Measurements from ENCODE around the gene TMPRSS11D.

TMPRSS11D gene

DNA sequence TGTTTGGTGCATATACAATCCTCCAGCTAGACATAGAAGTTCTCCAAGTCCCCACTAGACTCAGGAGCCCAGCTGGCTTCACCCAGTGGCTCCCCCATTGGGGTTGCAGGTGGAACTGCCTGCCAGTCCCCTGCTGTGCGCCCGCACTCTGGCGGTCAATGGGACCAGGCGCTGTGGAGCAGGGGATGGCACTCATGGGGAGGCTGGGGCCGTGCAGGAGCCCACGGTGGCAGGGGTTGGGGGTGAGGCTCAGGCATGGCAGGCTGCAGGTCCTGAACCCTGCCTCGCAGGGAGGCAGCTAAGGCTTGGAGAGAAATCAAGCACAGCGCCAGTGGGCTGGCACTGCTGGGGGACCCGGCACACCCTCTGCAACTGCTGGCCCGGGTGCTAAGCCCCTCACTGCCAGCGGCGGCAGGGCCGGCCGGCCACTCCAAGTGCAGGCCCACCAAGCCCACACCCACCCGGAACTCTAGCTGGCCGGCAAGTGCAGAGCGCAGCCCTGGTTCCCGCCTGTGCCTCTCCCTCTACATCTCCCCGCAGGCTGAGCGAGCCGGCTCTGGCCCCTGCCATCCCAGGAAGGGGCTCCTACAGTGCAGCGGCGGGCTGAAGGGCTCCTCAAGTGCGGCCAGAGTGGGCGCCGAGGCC, 12.7 kb upstream of the TMPRSS11D start:
- H4K20me1 ChIP-seq = no peaks in the 10 kb centered on the region
- no peaks in the 10 kb centered on the region for H3K27me3 ChIP-seq
- H3K4me3 ChIP-seq = no peak overlapping the region
- no peak overlapping the region for H3K4me2 ChIP-seq
- H3K9me3 ChIP-seq (replicated peaks in 1 of 11) = peaks cover 11 to 14% (median 13%) of the 10 kb centered on the region in 11 experiments; a peak in 21 of 22 replicates
- H3K27ac ChIP-seq = no peak overlapping the region
- H3K36me3 ChIP-seq = no peaks in the 10 kb centered on the region
- H3K9ac ChIP-seq = no peak overlapping the region
- TF ChIP-seq Cebpa-rat (IDR thresholded peaks at IDR 0.05) = no peak
- H3K4me1 ChIP-seq = peaks cover 0 to 24% (median 0%) of the 10 kb centered on the region in 10 experiments; a peak in 5 of 20 replicates

DNA sequence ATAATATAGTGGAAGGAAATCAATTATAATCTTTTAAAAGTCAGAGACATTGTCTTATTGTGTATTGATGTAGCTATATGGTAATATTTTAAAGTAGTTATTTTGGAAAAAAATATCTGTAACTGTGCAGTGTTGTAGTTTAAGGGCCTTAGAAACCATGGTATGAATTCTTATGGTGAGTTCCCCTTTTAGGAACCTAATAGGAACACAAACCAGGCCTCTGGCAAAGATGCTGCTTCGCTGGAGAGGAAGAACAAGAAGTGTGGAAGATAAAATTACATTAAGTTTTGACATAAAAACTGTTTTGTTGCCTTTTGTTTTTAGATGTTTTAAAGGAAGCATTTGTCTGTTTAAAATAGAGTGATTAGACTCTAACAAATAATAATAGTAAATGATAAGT, 10.9 kb upstream of the TMPRSS11D start:
- no peaks in the 10 kb centered on the region for H4K20me1 ChIP-seq
- H3K4me3 ChIP-seq = no peak overlapping the region
- no peaks in the 10 kb centered on the region for H3K36me3 ChIP-seq
- peaks cover 11 to 14% (median 13%) of the 10 kb centered on the region in 11 experiments; a peak in 21 of 22 replicates for H3K9me3 ChIP-seq (replicated peaks in 1 of 11)
- H3K4me1 ChIP-seq = peaks cover 2 to 12% (median 5%) of the 10 kb centered on the region in 10 experiments; a peak in 15 of 20 replicates
- no peak overlapping the region for H3K9ac ChIP-seq
- no peak overlapping the region for H3K27ac ChIP-seq
- no peak for TF ChIP-seq Cebpa-rat (IDR thresholded peaks at IDR 0.05)
- no peak overlapping the region for H3K4me2 ChIP-seq
- H3K27me3 ChIP-seq = no peaks in the 10 kb centered on the region

DNA sequence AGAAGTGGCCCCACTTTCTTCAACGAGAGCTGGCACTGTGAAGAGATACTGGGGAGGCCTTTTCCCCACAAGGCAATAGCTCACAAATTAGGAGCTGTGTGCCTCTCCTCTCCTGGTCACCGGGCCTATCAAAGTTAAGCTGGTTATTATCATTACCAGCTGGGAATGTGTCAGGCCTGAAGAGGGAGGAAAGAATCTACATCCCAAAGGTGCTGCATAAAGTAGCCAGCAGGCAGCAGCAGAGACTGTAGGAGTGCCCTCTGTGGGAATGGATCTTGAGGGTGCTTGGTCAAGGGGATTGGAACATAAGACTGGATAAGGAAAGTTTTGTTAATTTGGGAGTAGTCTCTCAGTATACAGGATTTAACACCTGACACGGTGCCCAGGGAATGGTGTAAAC, 9.1 kb upstream of the TMPRSS11D start:
- Histone ChIP-seq H3K9me3 (replicated peaks in 1 of 11) (peaks cover 11 to 14% (median 13%) of the 10 kb centered on the region in 11 experiments; a peak in 21 of 22 replicates), H3K4me1 (peaks cover 4 to 9% (median 6%) of the 10 kb centered on the region in 10 experiments; a peak in 15 of 20 replicates), H3K27me3 (no peaks in the 10 kb centered on the region), H3K9ac (no peak overlapping the region), H3K27ac (no peak overlapping the region), H3K4me2 (no peak overlapping the region), H3K36me3 (no peaks in the 10 kb centered on the region), H3K4me3 (no peak overlapping the region), H4K20me1 (no peaks in the 10 kb centered on the region)
- TF ChIP-seq Cebpa-rat (IDR thresholded peaks at IDR 0.05) = no peak

DNA sequence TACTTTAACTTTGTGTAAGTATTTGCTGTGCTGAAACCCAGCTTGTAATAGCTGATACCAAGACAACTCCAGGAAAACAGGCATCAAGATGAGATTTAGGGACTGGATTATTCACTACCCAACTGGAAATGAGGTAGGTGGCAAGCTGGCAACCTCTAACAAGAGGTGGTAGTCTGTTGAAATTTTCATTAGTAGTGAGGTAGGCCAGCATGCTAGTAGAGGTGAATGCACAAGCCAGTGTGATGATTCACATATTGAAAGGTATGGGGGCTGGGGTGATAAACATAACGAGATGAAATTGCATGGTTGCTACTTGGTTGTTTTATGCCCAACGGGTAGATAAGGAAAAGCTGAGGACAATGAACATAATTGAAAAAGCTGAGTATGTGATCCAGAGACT, 8.5 kb upstream of the TMPRSS11D start:
- H3K4me3 ChIP-seq = no peak overlapping the region
- no peak for TF ChIP-seq Cebpa-rat (IDR thresholded peaks at IDR 0.05)
- H3K9ac ChIP-seq = no peak overlapping the region
- no peaks in the 10 kb centered on the region for H4K20me1 ChIP-seq
- H3K27me3 ChIP-seq = no peaks in the 10 kb centered on the region
- peaks cover 11 to 14% (median 13%) of the 10 kb centered on the region in 11 experiments; a peak in 21 of 22 replicates for H3K9me3 ChIP-seq (replicated peaks in 1 of 11)
- no peak overlapping the region for H3K4me2 ChIP-seq
- H3K4me1 ChIP-seq = peaks cover 4 to 9% (median 6%) of the 10 kb centered on the region in 10 experiments; a peak in 15 of 20 replicates
- no peaks in the 10 kb centered on the region for H3K36me3 ChIP-seq
- H3K27ac ChIP-seq = no peak overlapping the region

DNA sequence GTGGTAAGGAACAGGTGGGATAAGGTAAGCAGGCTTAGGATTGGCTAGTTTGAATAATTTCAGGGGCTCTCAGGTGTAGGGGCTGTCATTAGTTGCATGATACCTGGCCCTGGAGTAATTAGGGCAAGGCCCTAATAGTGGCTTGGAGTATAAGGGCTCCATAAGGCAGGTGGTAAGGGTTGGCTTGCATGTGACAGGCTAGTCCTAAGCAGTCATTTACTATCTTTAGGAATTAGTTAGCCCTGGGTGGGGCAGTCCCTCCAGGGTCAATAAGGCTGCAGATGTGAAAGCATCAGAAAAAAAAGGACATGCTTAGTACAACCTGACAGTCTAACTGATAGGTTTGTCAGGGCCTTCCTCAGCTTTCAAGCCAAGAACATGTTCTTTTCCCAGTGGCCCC, 7.8 kb upstream of the TMPRSS11D start:
- no peak overlapping the region for H3K4me2 ChIP-seq
- no peak overlapping the region for H3K9ac ChIP-seq
- H3K4me3 ChIP-seq = no peak overlapping the region
- peaks cover 8 to 12% (median 11%) of the 10 kb centered on the region in 11 experiments; a peak in 21 of 22 replicates for H3K9me3 ChIP-seq (replicated peaks in 1 of 11)
- no peak for TF ChIP-seq Cebpa-rat (IDR thresholded peaks at IDR 0.05)
- H3K4me1 ChIP-seq = peaks cover 4 to 15% (median 6%) of the 10 kb centered on the region in 10 experiments; a peak in 15 of 20 replicates
- no peaks in the 10 kb centered on the region for H3K27me3 ChIP-seq
- H3K27ac ChIP-seq = no peak overlapping the region
- H3K36me3 ChIP-seq = no peaks in the 10 kb centered on the region
- H4K20me1 ChIP-seq = no peaks in the 10 kb centered on the region

DNA sequence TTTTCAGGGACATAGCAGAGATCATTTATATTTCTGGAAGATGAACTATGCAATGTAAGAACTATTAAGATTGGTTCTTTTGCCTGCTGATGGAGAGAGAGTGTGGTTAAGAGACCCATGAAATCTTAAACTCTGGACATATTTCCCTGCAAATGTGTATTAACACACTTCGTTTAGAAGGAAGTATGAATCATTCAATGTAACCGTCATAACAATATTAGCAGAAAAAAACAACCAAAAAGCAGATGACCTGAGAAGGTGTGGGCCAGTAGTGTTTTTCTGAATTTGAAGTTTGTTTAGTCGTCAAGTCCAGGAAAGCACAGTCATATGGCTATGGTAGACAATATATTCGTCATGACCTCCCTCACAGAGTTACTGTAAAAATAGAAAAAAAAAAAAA, 2.5 kb upstream of the TMPRSS11D start:
- Histone ChIP-seq H3K4me3 (no peak overlapping the region), H3K4me1 (peaks cover 6 to 60% (median 12%) of the 10 kb centered on the region in 10 experiments; a peak in 16 of 20 replicates), H3K36me3 (no peaks in the 10 kb centered on the region), H3K27me3 (no peaks in the 10 kb centered on the region), H3K9me3 (replicated peaks in 1 of 11) (no peaks in the 10 kb centered on the region), H3K27ac (peak overlapping the region in 5 of 11 experiments; percentile 8 to 83 (median 70); a peak in 9 of 22 replicates), H3K4me2 (peak overlapping the region in 5 of 11 experiments; percentile 41 to 76 (median 52); a peak in 10 of 22 replicates), H3K9ac (peak overlapping the region in 4 of 11 experiments; percentile 9 to 66 (median 46); a peak in 6 of 22 replicates), H4K20me1 (no peaks in the 10 kb centered on the region)
- no peak for TF ChIP-seq Cebpa-rat (IDR thresholded peaks at IDR 0.05)

DNA sequence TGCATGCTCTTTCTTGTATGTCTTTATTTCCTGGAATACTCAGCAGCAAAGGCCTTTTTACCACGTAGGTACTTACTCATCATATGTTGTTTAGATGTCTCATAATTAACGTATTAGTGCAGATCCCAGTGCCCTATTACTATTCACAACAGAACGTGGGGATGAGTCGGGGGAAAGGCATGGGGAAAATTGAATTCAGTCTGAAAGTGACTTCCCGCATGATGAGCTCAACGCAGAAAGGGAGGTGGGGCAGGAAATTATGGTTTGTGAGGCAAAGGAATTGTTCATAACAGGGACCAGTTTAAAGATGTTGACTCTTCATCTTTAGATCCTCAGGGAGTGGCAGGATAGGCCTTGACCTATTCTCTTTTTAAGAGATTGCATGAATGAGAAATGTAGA, 2.0 kb upstream of the TMPRSS11D start:
- Histone ChIP-seq H3K4me1 (peaks cover 6 to 60% (median 12%) of the 10 kb centered on the region in 10 experiments; a peak in 16 of 20 replicates), H3K27ac (peak overlapping the region in 5 of 11 experiments; percentile 8 to 83 (median 70); a peak in 9 of 22 replicates), H4K20me1 (no peaks in the 10 kb centered on the region), H3K36me3 (no peaks in the 10 kb centered on the region), H3K27me3 (no peaks in the 10 kb centered on the region), H3K4me2 (peak overlapping the region in 5 of 11 experiments; percentile 41 to 76 (median 52); a peak in 10 of 22 replicates), H3K9me3 (replicated peaks in 1 of 11) (no peaks in the 10 kb centered on the region), H3K4me3 (no peak overlapping the region), H3K9ac (peak overlapping the region in 4 of 11 experiments; percentile 9 to 66 (median 46); a peak in 6 of 22 replicates)
- no peak for TF ChIP-seq Cebpa-rat (IDR thresholded peaks at IDR 0.05)

DNA sequence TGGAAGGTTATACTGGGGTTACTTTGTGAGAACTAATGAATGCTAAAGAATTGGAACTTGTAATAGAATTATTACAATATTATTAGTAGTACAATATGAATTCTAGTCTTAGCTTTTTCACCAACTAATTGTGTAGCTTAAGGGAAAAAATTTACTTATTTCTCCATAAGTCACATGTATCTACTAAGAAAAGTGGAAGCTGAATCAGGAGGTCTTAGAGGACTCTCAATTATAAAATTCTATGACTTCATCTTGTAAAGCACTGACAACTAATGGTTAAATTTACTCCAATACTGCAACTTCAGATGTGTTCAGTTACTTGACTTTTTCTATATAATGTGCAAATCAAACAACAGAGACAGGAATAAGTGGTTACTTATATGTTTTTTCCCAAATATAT, 899 bp upstream of the TMPRSS11D start:
- Histone ChIP-seq H3K9ac (peak overlapping the region in 2 of 11 experiments; percentile 9 to 19; a peak in 2 of 22 replicates), H3K27me3 (no peaks in the 10 kb centered on the region), H3K4me3 (no peak overlapping the region), H3K4me1 (peaks cover 2 to 56% (median 9%) of the 10 kb centered on the region in 10 experiments; a peak in 16 of 20 replicates), H4K20me1 (no peaks in the 10 kb centered on the region), H3K9me3 (replicated peaks in 1 of 11) (0 out of 22 replicates have a peak, but pooled peaks cover 0 to 6% (median 0%) of the 10 kb centered on the region in 11 experiments), H3K27ac (peak overlapping the region in 6 of 11 experiments; percentile 43 to 89 (median 66); a peak in 10 of 22 replicates), H3K4me2 (peak overlapping the region in 3 of 11 experiments; percentile 27 to 72 (median 65); a peak in 5 of 22 replicates), H3K36me3 (no peaks in the 10 kb centered on the region)
- no peak for TF ChIP-seq Cebpa-rat (IDR thresholded peaks at IDR 0.05)

DNA sequence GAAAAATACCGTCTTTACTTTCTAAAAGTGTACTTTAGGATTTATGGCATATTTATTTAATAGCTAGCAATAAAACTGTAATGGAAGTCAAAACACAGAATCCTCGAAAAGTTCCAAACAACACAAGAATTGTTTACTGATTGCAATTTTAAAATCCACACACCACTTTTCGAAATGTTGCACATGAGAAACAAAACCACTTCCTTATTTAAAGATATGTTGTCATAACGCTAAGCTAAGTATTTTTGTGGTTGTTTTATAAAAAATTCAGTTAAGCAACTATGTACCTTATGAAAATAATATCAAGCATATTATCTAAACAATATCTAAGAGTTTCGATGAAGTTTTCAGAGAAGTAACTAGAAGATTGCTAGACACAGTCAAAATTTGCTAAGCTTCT, 344 bp downstream of the TMPRSS11D start:
- Histone ChIP-seq H3K4me2 (peak overlapping the region in 3 of 11 experiments; percentile 27 to 72 (median 65); a peak in 4 of 22 replicates), H3K36me3 (no peaks in the 10 kb centered on the region), H3K4me1 (peaks cover 0 to 52% (median 7%) of the 10 kb centered on the region in 10 experiments; a peak in 10 of 20 replicates), H3K27me3 (no peaks in the 10 kb centered on the region), H3K27ac (peak overlapping the region in 7 of 11 experiments; percentile 8 to 89 (median 61); a peak in 10 of 22 replicates), H3K9ac (peak overlapping the region in 3 of 11 experiments; percentile 12 to 54 (median 44); a peak in 3 of 22 replicates), H3K9me3 (replicated peaks in 1 of 11) (0 out of 22 replicates have a peak, but pooled peaks cover 0 to 8% (median 0%) of the 10 kb centered on the region in 11 experiments), H4K20me1 (no peaks in the 10 kb centered on the region), H3K4me3 (no peak overlapping the region)
- peak in 1 of 11 experiments; percentile 32; a peak in 1 of 22 replicates for TF ChIP-seq Cebpa-rat (IDR thresholded peaks at IDR 0.05)

All from BLaER1 treated with 17β-estradiol and CSF1 and Interleukin-3, amounts not matched to agents 10 nM and 100 nM (cell line).